Measurements from ENCODE around the gene PRPF19. TPM values are rescaled to one million over a fixed set of nuclear protein-coding genes. Genes with fewer than 3 reads are reported as not detected.

The PRPF19 gene
- total RNA-seq, 1 experiment from 2014 or later, result 116 TPM

DNA sequence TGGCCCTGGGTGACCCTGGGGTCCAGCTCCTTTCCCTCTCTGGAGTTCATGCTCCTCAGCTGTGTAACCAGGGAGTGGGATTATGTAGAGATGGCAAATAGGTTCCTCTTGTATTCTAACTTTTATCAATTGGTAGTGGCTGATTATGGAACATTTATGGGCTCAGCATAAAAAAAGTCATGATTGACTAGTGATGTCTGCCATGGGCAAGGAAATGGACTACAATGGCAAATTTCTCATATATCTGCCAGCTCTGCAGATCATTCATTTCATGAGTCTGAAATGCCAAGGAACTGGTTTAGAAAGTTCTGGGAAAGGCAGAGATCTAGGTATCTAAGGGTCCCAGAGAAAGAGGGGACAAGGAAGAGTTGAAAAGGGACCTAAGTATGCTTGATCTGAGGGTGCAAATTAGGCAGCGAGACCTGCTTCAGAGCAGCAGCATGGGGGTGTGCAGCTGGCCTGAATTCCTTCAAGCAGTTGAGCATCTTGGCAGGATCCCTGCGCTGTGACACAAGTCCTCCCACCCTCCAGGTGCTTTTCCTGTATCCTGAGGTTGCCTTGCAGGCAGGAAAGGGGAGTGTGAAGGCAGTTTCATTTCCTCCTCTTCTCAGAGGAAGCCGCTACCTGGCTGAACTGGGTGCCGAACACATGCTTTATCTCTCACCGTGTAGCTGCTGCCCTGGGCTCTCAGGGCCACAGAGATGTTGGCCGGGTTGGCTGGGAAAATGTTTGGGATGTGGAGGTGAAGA, 35.2 kb upstream of the PRPF19 start (continued):
- TF ChIP-seq IRF2 (CRISPR knock-in tag; IDR thresholded peaks at IDR 0.05; ENCODE audit: borderline replicate concordance, low read depth), result no peak

DNA sequence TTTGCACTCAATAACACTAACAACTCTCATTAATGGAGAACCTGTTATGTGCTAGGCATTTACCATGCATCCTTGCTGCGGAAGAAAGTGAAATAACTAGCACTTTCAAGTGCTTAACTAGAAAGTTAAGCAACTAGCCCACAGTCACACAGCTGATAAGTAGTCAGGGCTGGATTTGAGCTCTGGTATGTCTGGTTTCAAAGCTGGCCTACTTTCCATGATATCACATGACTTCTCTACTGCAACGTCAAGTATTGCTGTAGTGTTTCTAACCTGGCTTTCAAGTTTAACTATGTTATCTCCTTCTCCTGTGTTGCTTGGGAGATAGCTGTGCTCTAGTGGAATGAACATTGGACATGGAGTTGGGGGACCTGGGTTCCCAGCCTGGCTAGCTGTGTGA, 33.5 kb upstream of the PRPF19 start:
- DNase-seq (ENCODE audit: low spot score), result no peak
- Mint-ChIP-seq H3K36me3 (0 out of 2 replicates have a peak, but pooled peaks cover 4% of the 10 kb centered on the region), H3K9me3 (no peaks in the 10 kb centered on the region), H3K27me3 (ENCODE audit: low read depth) (no peaks in the 10 kb centered on the region), H3K4me3 (no peak overlapping the region), H3K27ac (no peak overlapping the region), H3K4me1 (no peaks in the 10 kb centered on the region)
- ChIA-PET POLR2A (interaction anchor here (1.4 kb wide), 1 partner anchor 16 kb away, joined by 3 read pairs; the partner anchor contains the start of gene TMEM132A), CTCF (interaction anchor here (0.7 to 1.4 kb wide), 4 partner anchors 24 to 40 kb away, joined by 3 to 4 read pairs (median 4); no protein-coding TSS in a partner anchor)
- TF ChIP-seq NFATC4 (CRISPR knock-in tag; IDR thresholded peaks at IDR 0.05) (no peak), ZNF219 (CRISPR knock-in tag; IDR thresholded peaks at IDR 0.05; ENCODE audit: borderline replicate concordance) (no peak)
- TF ChIP-seq, protein P1, sequence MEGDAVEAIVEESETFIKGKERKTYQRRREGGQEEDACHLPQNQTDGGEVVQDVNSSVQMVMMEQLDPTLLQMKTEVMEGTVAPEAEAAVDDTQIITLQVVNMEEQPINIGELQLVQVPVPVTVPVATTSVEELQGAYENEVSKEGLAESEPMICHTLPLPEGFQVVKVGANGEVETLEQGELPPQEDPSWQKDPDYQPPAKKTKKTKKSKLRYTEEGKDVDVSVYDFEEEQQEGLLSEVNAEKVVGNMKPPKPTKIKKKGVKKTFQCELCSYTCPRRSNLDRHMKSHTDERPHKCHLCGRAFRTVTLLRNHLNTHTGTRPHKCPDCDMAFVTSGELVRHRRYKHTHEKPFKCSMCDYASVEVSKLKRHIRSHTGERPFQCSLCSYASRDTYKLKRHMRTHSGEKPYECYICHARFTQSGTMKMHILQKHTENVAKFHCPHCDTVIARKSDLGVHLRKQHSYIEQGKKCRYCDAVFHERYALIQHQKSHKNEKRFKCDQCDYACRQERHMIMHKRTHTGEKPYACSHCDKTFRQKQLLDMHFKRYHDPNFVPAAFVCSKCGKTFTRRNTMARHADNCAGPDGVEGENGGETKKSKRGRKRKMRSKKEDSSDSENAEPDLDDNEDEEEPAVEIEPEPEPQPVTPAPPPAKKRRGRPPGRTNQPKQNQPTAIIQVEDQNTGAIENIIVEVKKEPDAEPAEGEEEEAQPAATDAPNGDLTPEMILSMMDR (IDR thresholded peaks at IDR 0.05), result no peak
- ATAC-seq, result no peak

DNA sequence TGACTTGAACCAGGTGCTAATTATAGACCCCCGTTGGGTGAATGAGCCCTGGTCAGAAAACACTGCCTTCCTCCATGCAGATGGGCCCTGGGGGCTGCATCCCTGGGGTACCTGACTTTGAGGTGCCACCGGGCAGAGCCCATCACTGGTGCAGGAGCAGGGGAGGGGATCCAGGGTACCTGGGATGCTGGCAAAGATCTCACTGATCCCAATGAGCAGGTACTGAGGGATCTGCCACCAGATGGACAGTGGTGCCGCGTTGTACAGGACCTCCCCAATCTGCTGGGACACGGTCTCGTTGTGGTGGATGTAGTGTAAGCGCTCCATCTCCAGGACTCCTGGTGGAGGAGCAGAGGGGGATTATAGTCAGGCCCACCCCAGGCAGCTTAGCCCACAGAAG, 32.9 kb upstream of the PRPF19 start:
- H3K9me3 Mint-ChIP-seq, result no peaks in the 10 kb centered on the region
- ChIA-PET CTCF (interaction anchor here (0.7 to 1.4 kb wide), 3 partner anchors 24 to 40 kb away, joined by 3 to 4 read pairs (median 3); no protein-coding TSS in a partner anchor), POLR2A (interaction anchor here (1.4 kb wide), 1 partner anchor 15 kb away, joined by 3 read pairs; the partner anchor contains the start of gene TMEM132A)
- no peak overlapping the region for H3K4me3 Mint-ChIP-seq
- 0 out of 2 replicates have a peak, but pooled peaks cover 4% of the 10 kb centered on the region for H3K36me3 Mint-ChIP-seq
- H3K27ac Mint-ChIP-seq, result no peak overlapping the region
- H3K27me3 Mint-ChIP-seq (ENCODE audit: low read depth), result no peaks in the 10 kb centered on the region
- DNase-seq (ENCODE audit: low spot score) (no peak), ATAC-seq (no peak)
- H3K4me1 Mint-ChIP-seq, result no peaks in the 10 kb centered on the region
- TF ChIP-seq, protein P2, sequence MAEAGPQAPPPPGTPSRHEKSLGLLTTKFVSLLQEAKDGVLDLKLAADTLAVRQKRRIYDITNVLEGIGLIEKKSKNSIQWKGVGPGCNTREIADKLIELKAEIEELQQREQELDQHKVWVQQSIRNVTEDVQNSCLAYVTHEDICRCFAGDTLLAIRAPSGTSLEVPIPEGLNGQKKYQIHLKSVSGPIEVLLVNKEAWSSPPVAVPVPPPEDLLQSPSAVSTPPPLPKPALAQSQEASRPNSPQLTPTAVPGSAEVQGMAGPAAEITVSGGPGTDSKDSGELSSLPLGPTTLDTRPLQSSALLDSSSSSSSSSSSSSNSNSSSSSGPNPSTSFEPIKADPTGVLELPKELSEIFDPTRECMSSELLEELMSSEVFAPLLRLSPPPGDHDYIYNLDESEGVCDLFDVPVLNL (CRISPR knock-in tag; IDR thresholded peaks at IDR 0.05; ENCODE audit: borderline replicate concordance, low read depth), result no peak

DNA sequence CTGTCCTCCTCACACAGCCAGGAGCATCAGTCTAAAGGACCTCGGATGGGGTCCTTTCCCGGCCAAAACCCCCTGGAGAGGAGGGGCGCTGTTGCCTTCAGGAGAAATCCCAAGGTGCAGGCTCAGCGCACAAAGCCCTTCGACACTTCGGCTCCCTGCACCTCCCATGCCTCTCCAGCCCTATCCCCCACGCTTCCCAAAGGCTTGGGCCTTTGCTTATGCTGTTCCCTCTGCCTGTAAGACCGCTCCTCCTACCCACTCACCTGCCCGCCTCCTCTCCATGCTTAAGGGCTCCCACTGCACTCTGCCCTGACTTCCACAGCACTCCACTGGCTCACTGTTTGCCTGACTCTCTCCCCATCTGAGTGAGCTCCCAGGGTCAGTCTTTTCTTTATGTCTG, 32.1 kb upstream of the PRPF19 start:
- H3K9me3 Mint-ChIP-seq, result no peaks in the 10 kb centered on the region
- DNase-seq (ENCODE audit: low spot score), result no peak
- ChIA-PET POLR2A (no interaction called here), CTCF (no interaction called here)
- TF ChIP-seq MXD4 (CRISPR knock-in tag; IDR thresholded peaks at IDR 0.05; ENCODE audit: borderline replicate concordance) (no peak), ZNF423 (CRISPR knock-in tag; IDR thresholded peaks at IDR 0.05) (no peak), GTF2I (CRISPR knock-in tag; conservative IDR thresholded peaks at IDR 0.05) (no peak), RORB (CRISPR knock-in tag; IDR thresholded peaks at IDR 0.05) (no peak)
- H3K27ac Mint-ChIP-seq, result no peak overlapping the region
- no peaks in the 10 kb centered on the region for H3K4me1 Mint-ChIP-seq
- no peak overlapping the region for H3K4me3 Mint-ChIP-seq
- no peak; the same call in 1 of the 2 replicates for ATAC-seq
- no peaks in the 10 kb centered on the region for H3K27me3 Mint-ChIP-seq (ENCODE audit: low read depth)
- 0 out of 2 replicates have a peak, but pooled peaks cover 4% of the 10 kb centered on the region for H3K36me3 Mint-ChIP-seq

DNA sequence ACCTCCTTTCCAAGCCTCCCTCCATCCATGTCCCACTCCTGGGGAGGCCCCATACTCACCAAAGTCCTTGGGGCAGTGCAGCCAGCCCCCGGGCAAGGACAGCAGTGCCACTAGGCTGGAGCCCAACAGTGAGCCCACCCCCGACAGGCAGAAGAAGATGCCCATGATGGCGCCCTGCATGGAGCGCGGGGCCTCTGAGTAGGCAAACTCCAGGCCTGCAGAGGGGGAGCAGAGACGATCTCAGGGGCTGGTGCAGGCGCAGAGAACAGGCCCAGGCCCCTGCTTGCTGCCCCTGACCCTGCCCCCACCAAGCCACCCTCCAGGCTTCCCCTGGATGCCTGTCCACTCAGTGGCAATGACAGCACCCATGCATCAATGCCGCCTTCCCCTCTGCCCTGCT, 31.4 kb upstream of the PRPF19 start:
- peaks cover 4% of the 10 kb centered on the region; the same call in 1 of the 2 replicates for H3K36me3 Mint-ChIP-seq
- ChIA-PET POLR2A (no interaction called here), CTCF (no interaction called here)
- DNase-seq (ENCODE audit: low spot score) (no peak), ATAC-seq (no peak)
- no peak overlapping the region for H3K4me3 Mint-ChIP-seq
- H3K27me3 Mint-ChIP-seq (ENCODE audit: low read depth), result no peaks in the 10 kb centered on the region
- H3K27ac Mint-ChIP-seq, result no peak overlapping the region
- H3K9me3 Mint-ChIP-seq, result no peaks in the 10 kb centered on the region
- no peaks in the 10 kb centered on the region for H3K4me1 Mint-ChIP-seq
- TF ChIP-seq, protein P3, sequence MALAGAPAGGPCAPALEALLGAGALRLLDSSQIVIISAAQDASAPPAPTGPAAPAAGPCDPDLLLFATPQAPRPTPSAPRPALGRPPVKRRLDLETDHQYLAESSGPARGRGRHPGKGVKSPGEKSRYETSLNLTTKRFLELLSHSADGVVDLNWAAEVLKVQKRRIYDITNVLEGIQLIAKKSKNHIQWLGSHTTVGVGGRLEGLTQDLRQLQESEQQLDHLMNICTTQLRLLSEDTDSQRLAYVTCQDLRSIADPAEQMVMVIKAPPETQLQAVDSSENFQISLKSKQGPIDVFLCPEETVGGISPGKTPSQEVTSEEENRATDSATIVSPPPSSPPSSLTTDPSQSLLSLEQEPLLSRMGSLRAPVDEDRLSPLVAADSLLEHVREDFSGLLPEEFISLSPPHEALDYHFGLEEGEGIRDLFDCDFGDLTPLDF (CRISPR knock-in tag; IDR thresholded peaks at IDR 0.05), result no peak
- TF ChIP-seq, protein P4, sequence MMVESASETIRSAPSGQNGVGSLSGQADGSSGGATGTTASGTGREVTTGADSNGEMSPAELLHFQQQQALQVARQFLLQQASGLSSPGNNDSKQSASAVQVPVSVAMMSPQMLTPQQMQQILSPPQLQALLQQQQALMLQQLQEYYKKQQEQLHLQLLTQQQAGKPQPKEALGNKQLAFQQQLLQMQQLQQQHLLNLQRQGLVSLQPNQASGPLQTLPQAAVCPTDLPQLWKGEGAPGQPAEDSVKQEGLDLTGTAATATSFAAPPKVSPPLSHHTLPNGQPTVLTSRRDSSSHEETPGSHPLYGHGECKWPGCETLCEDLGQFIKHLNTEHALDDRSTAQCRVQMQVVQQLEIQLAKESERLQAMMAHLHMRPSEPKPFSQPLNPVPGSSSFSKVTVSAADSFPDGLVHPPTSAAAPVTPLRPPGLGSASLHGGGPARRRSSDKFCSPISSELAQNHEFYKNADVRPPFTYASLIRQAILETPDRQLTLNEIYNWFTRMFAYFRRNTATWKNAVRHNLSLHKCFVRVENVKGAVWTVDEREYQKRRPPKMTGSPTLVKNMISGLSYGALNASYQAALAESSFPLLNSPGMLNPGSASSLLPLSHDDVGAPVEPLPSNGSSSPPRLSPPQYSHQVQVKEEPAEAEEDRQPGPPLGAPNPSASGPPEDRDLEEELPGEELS (CRISPR knock-in tag; IDR thresholded peaks at IDR 0.05), result no peak
- TF ChIP-seq, protein P2 (CRISPR knock-in tag; IDR thresholded peaks at IDR 0.05; ENCODE audit: borderline replicate concordance, low read depth), result no peak
- TF ChIP-seq, protein P5, sequence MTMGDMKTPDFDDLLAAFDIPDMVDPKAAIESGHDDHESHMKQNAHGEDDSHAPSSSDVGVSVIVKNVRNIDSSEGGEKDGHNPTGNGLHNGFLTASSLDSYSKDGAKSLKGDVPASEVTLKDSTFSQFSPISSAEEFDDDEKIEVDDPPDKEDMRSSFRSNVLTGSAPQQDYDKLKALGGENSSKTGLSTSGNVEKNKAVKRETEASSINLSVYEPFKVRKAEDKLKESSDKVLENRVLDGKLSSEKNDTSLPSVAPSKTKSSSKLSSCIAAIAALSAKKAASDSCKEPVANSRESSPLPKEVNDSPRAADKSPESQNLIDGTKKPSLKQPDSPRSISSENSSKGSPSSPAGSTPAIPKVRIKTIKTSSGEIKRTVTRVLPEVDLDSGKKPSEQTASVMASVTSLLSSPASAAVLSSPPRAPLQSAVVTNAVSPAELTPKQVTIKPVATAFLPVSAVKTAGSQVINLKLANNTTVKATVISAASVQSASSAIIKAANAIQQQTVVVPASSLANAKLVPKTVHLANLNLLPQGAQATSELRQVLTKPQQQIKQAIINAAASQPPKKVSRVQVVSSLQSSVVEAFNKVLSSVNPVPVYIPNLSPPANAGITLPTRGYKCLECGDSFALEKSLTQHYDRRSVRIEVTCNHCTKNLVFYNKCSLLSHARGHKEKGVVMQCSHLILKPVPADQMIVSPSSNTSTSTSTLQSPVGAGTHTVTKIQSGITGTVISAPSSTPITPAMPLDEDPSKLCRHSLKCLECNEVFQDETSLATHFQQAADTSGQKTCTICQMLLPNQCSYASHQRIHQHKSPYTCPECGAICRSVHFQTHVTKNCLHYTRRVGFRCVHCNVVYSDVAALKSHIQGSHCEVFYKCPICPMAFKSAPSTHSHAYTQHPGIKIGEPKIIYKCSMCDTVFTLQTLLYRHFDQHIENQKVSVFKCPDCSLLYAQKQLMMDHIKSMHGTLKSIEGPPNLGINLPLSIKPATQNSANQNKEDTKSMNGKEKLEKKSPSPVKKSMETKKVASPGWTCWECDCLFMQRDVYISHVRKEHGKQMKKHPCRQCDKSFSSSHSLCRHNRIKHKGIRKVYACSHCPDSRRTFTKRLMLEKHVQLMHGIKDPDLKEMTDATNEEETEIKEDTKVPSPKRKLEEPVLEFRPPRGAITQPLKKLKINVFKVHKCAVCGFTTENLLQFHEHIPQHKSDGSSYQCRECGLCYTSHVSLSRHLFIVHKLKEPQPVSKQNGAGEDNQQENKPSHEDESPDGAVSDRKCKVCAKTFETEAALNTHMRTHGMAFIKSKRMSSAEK (CRISPR knock-in tag; IDR thresholded peaks at IDR 0.05; ENCODE audit: borderline replicate concordance), result no peak
- TF ChIP-seq CREM (CRISPR knock-in tag; IDR thresholded peaks at IDR 0.05), result no peak
